DOHH2 (cell line): ENCODE data around the gene DEDD.

ENCODE experiments used
- EZH2phosphoT487 ChIP-seq: fragments of 200-600 bp; sonication (generic); IDR thresholded peaks from 2 replicates; pipeline ENCODE4 v1.6.1; 2017; ENCODE audit warnings: borderline replicate concordance, mild to moderate bottlenecking, antibody characterized with exemption, low read length, moderate library complexity, mixed read lengths
- TF ChIP-seq, protein P1 (sequence below): fragments of 200-600 bp; sonication (generic); IDR thresholded peaks from one replicate; pipeline ENCODE4 v1.5.1; 2014; ENCODE audit warnings: antibody characterized with exemption, mild to moderate bottlenecking, low read depth, low read length; ENCODE audit not compliant: poor library complexity, severe bottlenecking

DNA sequence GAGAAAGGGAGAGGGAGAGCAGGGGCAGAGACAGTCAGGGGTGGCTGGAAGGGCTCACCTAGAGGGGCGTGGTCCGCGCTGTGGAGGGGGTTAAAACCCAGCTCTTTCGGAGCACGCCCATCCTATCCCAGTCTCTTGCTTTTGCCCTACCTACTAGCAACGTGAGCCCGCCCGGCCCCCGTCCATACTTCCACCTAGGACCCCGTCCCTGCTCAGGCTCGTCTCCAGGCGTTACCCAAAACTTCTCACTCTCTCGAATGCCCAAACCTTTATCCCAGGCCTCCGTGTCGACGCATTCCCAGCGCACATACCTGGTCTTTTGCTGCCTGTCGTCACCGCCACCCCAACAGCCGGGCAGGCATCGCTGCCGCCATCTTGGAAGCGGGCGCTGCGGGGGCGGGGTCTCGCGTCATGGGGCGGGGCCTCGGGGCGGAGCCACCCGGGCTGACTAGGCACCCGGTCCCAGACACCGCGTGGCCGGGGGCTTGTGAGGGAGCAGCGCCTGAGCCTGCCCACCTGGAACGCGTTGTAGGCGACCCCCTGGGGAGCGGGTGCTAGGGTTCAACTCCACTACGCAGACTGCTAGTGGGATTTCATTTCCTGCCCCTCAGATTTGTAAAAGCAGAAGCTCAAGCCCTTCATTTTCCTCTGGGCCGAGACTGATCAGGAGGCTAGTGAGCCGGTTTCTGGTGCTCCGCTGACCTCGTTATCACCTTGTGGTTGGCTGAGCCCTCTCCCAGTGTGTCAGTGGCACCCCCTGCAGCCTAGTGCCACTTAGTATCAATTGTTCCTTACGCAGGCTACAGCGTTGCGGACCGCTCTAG is 44.9 kb upstream of the DEDD start, which contains the start of gene B4GALT3:
- TF ChIP-seq, protein P1, sequence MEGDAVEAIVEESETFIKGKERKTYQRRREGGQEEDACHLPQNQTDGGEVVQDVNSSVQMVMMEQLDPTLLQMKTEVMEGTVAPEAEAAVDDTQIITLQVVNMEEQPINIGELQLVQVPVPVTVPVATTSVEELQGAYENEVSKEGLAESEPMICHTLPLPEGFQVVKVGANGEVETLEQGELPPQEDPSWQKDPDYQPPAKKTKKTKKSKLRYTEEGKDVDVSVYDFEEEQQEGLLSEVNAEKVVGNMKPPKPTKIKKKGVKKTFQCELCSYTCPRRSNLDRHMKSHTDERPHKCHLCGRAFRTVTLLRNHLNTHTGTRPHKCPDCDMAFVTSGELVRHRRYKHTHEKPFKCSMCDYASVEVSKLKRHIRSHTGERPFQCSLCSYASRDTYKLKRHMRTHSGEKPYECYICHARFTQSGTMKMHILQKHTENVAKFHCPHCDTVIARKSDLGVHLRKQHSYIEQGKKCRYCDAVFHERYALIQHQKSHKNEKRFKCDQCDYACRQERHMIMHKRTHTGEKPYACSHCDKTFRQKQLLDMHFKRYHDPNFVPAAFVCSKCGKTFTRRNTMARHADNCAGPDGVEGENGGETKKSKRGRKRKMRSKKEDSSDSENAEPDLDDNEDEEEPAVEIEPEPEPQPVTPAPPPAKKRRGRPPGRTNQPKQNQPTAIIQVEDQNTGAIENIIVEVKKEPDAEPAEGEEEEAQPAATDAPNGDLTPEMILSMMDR: no peak
- no peak for TF ChIP-seq EZH2phosphoT487
